GM23338 (cell line): Measurements from ENCODE around the gene CERK.

Experiments used
- CREB1 ChIP-seq: fragments of 250-450 bp; sonication (Bioruptor Pico); IDR thresholded peaks from 2 replicates; pipeline ENCODE4 v1.5.0; 2020; ENCODE audit warnings: low read depth, mild to moderate bottlenecking, moderate library complexity
- ETS1 ChIP-seq: IDR thresholded peaks from 2 replicates; pipeline ENCODE4 v1.6.1; 2016; ENCODE audit warnings: antibody characterized with exemption
- EZH2 ChIP-seq: fragments of 200-600 bp; sonication (generic); IDR thresholded peaks from one replicate; pipeline ENCODE4 v1.8.0; 2017; ENCODE audit warnings: antibody characterized with exemption, mild to moderate bottlenecking, low read depth; ENCODE audit not compliant: unreplicated experiment
- EZH2phosphoT487 ChIP-seq: fragments of 200-600 bp; sonication (generic); IDR thresholded peaks from one replicate; pipeline ENCODE4 v1.8.1; 2018; ENCODE audit warnings: antibody characterized with exemption; ENCODE audit not compliant: unreplicated experiment
- JUNB ChIP-seq: IDR thresholded peaks from one replicate; pipeline ENCODE4 v1.6.1; 2016; ENCODE audit warnings: antibody characterized with exemption; ENCODE audit not compliant: unreplicated experiment
- NANOG ChIP-seq: IDR thresholded peaks from 2 replicates; pipeline ENCODE4 v1.6.1; 2016; ENCODE audit warnings: antibody characterized with exemption, borderline replicate concordance
- POLR2AphosphoS5 ChIP-seq: IDR thresholded peaks from 2 replicates; pipeline ENCODE4 v1.6.1; 2016; ENCODE audit warnings: antibody characterized with exemption, low read depth
- STAT1 ChIP-seq: IDR thresholded peaks from one replicate; pipeline ENCODE4 v1.6.1; 2016; ENCODE audit warnings: antibody characterized with exemption; ENCODE audit not compliant: unreplicated experiment
- ZNF114 ChIP-seq: fragments of 250-450 bp; sonication (Bioruptor Pico); IDR thresholded peaks from 2 replicates; pipeline ENCODE4 v1.5.0; 2020; ENCODE audit warnings: mild to moderate bottlenecking, moderate library complexity
- ZNF331 ChIP-seq: fragments of 250-450 bp; sonication (Bioruptor Pico); IDR thresholded peaks from 2 replicates; pipeline ENCODE4 v1.5.0; 2020; ENCODE audit warnings: low read depth, mild to moderate bottlenecking, moderate library complexity
- TF ChIP-seq, protein P1 (sequence below), 2 experiments: fragments of 200-600 bp in 1 of 2; sonication (generic) in 1 of 2; conservative IDR thresholded peaks; 2 replicates each; pipeline versions ENCODE4 v1.5.1 to v1.6.1; 2016 to 2017; ENCODE audit warnings: antibody characterized with exemption in 2 of 2, low read depth in 2 of 2, mild to moderate bottlenecking in 2 of 2, moderate library complexity in 1 of 2
- TF ChIP-seq, protein P2 (sequence below): IDR thresholded peaks from one replicate; pipeline ENCODE4 v1.6.1; 2018; ENCODE audit warnings: antibody characterized with exemption; ENCODE audit not compliant: unreplicated experiment
- TF ChIP-seq, protein P3 (sequence below): fragments of 250-450 bp; sonication (Bioruptor Pico); IDR thresholded peaks from 2 replicates; pipeline ENCODE4 v1.5.0; 2020; ENCODE audit warnings: mild to moderate bottlenecking, moderate library complexity

GRCh38 chr22:46676881-46677280 is 61.2 kb downstream of the CERK start:
- TF ChIP-seq EZH2 (no peak), POLR2AphosphoS5 (no peak), EZH2phosphoT487 (no peak), JUNB (no peak), CREB1 (no peak), STAT1 (no peak), ZNF331 (CRISPR knock-in tag) (no peak), ETS1 (no peak), ZNF114 (CRISPR knock-in tag) (no peak), NANOG (no peak)
- TF ChIP-seq, protein P1, sequence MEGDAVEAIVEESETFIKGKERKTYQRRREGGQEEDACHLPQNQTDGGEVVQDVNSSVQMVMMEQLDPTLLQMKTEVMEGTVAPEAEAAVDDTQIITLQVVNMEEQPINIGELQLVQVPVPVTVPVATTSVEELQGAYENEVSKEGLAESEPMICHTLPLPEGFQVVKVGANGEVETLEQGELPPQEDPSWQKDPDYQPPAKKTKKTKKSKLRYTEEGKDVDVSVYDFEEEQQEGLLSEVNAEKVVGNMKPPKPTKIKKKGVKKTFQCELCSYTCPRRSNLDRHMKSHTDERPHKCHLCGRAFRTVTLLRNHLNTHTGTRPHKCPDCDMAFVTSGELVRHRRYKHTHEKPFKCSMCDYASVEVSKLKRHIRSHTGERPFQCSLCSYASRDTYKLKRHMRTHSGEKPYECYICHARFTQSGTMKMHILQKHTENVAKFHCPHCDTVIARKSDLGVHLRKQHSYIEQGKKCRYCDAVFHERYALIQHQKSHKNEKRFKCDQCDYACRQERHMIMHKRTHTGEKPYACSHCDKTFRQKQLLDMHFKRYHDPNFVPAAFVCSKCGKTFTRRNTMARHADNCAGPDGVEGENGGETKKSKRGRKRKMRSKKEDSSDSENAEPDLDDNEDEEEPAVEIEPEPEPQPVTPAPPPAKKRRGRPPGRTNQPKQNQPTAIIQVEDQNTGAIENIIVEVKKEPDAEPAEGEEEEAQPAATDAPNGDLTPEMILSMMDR (conservative IDR thresholded peaks at IDR 0.05; ENCODE audit: low read depth in 2 of 2), result no peak
- TF ChIP-seq, protein P2, sequence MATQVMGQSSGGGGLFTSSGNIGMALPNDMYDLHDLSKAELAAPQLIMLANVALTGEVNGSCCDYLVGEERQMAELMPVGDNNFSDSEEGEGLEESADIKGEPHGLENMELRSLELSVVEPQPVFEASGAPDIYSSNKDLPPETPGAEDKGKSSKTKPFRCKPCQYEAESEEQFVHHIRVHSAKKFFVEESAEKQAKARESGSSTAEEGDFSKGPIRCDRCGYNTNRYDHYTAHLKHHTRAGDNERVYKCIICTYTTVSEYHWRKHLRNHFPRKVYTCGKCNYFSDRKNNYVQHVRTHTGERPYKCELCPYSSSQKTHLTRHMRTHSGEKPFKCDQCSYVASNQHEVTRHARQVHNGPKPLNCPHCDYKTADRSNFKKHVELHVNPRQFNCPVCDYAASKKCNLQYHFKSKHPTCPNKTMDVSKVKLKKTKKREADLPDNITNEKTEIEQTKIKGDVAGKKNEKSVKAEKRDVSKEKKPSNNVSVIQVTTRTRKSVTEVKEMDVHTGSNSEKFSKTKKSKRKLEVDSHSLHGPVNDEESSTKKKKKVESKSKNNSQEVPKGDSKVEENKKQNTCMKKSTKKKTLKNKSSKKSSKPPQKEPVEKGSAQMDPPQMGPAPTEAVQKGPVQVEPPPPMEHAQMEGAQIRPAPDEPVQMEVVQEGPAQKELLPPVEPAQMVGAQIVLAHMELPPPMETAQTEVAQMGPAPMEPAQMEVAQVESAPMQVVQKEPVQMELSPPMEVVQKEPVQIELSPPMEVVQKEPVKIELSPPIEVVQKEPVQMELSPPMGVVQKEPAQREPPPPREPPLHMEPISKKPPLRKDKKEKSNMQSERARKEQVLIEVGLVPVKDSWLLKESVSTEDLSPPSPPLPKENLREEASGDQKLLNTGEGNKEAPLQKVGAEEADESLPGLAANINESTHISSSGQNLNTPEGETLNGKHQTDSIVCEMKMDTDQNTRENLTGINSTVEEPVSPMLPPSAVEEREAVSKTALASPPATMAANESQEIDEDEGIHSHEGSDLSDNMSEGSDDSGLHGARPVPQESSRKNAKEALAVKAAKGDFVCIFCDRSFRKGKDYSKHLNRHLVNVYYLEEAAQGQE, result no peak
- TF ChIP-seq, protein P3, sequence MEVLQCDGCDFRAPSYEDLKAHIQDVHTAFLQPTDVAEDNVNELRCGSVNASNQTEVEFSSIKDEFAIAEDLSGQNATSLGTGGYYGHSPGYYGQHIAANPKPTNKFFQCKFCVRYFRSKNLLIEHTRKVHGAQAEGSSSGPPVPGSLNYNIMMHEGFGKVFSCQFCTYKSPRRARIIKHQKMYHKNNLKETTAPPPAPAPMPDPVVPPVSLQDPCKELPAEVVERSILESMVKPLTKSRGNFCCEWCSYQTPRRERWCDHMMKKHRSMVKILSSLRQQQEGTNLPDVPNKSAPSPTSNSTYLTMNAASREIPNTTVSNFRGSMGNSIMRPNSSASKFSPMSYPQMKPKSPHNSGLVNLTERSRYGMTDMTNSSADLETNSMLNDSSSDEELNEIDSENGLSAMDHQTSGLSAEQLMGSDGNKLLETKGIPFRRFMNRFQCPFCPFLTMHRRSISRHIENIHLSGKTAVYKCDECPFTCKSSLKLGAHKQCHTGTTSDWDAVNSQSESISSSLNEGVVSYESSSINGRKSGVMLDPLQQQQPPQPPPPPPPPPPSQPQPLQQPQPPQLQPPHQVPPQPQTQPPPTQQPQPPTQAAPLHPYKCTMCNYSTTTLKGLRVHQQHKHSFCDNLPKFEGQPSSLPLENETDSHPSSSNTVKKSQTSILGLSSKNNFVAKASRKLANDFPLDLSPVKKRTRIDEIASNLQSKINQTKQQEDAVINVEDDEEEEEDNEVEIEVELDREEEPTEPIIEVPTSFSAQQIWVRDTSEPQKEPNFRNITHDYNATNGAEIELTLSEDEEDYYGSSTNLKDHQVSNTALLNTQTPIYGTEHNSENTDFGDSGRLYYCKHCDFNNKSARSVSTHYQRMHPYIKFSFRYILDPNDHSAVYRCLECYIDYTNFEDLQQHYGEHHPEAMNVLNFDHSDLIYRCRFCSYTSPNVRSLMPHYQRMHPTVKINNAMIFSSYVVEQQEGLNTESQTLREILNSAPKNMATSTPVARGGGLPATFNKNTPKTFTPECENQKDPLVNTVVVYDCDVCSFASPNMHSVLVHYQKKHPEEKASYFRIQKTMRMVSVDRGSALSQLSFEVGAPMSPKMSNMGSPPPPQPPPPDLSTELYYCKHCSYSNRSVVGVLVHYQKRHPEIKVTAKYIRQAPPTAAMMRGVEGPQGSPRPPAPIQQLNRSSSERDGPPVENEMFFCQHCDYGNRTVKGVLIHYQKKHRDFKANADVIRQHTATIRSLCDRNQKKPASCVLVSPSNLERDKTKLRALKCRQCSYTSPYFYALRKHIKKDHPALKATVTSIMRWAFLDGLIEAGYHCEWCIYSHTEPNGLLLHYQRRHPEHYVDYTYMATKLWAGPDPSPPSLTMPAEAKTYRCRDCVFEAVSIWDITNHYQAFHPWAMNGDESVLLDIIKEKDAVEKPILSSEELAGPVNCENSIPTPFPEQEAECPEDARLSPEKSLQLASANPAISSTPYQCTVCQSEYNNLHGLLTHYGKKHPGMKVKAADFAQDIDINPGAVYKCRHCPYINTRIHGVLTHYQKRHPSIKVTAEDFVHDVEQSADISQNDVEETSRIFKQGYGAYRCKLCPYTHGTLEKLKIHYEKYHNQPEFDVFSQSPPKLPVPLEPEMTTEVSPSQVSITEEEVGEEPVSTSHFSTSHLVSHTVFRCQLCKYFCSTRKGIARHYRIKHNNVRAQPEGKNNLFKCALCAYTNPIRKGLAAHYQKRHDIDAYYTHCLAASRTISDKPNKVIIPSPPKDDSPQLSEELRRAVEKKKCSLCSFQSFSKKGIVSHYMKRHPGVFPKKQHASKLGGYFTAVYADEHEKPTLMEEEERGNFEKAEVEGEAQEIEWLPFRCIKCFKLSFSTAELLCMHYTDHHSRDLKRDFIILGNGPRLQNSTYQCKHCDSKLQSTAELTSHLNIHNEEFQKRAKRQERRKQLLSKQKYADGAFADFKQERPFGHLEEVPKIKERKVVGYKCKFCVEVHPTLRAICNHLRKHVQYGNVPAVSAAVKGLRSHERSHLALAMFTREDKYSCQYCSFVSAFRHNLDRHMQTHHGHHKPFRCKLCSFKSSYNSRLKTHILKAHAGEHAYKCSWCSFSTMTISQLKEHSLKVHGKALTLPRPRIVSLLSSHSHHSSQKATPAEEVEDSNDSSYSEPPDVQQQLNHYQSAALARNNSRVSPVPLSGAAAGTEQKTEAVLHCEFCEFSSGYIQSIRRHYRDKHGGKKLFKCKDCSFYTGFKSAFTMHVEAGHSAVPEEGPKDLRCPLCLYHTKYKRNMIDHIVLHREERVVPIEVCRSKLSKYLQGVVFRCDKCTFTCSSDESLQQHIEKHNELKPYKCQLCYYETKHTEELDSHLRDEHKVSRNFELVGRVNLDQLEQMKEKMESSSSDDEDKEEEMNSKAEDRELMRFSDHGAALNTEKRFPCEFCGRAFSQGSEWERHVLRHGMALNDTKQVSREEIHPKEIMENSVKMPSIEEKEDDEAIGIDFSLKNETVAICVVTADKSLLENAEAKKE (CRISPR knock-in tag), result no peak
